Ascending aorta (tissue), 2 donors: Measurements from ENCODE around the gene AADACL4. TPM values are rescaled to one million over a fixed set of nuclear protein-coding genes. Genes with fewer than 3 reads are reported as not detected.
"Not testable (repeated sequence)": the region's sequence is repeated elsewhere in the genome, so short reads cannot be mapped to it uniquely, and the experiment has no call there.

Experiments
- DNase-seq, 2 donors: peaks; one replicate each; pipeline ENCODE4 v3.0.0-alpha.2; 2019; ENCODE audit warnings: low spot score in 2 of 2
- H3K27ac ChIP-seq, 2 donors: fragments of 200-600 bp; sonication (generic); one replicate each; pipeline ENCODE4 v1.5.1; 2016 to 2017; ENCODE audit warnings: mild to moderate bottlenecking in 1 of 2
- H3K27me3 ChIP-seq: fragments of 200-600 bp; sonication (generic); one replicate; pipeline ENCODE4 v1.5.1; 2017
- H3K36me3 ChIP-seq, 2 donors: fragments of 200-600 bp; sonication (generic); one replicate each; pipeline ENCODE4 v1.5.1; 2016
- H3K4me1 ChIP-seq, 2 donors: fragments of 200-600 bp; sonication (generic); one replicate each; pipeline ENCODE4 v1.5.1; 2016 to 2017; ENCODE audit warnings: mild to moderate bottlenecking in 1 of 2
- H3K4me3 ChIP-seq, 2 donors: fragments of 200-600 bp; sonication (generic); one replicate each; pipeline ENCODE4 v1.5.1; 2016 to 2017; ENCODE audit warnings: mild to moderate bottlenecking in 1 of 2
- H3K9me3 ChIP-seq, 2 donors: fragments of 200-600 bp; sonication (generic); one replicate each; pipeline ENCODE4 v1.5.1; 2016
- intact Hi-C: fragments of 100-400 bp; cut with DNase I; formaldehyde crosslinking; loops from one replicate; pipeline ENCODE4 v1.15.1; 2023
- total RNA-seq: library from RNA; depleted of rRNA; stranded (reverse); fragments of >200 nt; gene quantifications from one replicate; pipeline ENCODE4 v1.1.0, GENCODE V29; 2016
- TF ChIP-seq, protein P1 (sequence below), 3 experiments: fragments of 200-600 bp in 2 of 3; fragments of 450-650 bp in 1 of 3; sonication (generic) in 2 of 3; IDR thresholded peaks; one replicate each; pipeline ENCODE4 v1.5.1; 2016 to 2019; ENCODE audit warnings: antibody characterized with exemption in 3 of 3, mild to moderate bottlenecking in 1 of 3, moderate library complexity in 1 of 3

The AADACL4 gene
- total RNA-seq, 1 donor from 2014 or later, result not detected

DNA sequence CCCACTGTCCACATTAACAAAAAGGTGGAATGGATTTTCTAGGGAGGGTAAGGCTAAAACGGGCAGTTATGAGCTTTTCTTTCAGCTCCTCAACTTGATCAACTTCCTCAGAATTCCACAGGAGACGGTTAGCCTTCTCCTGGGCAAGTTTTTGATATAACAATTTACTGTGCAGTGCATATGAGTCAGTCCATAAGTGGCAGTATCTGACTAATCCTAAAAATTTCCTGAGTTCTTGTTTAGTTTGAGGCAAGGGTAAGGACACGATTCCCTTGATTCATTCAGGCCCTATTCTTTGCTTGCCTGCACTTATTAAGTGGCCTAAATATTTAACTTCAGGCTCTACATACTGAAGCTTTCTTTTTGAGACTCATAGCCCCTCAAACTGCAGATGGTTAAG is 65.8 kb downstream of the AADACL4 start:
- TF ChIP-seq, protein P1, sequence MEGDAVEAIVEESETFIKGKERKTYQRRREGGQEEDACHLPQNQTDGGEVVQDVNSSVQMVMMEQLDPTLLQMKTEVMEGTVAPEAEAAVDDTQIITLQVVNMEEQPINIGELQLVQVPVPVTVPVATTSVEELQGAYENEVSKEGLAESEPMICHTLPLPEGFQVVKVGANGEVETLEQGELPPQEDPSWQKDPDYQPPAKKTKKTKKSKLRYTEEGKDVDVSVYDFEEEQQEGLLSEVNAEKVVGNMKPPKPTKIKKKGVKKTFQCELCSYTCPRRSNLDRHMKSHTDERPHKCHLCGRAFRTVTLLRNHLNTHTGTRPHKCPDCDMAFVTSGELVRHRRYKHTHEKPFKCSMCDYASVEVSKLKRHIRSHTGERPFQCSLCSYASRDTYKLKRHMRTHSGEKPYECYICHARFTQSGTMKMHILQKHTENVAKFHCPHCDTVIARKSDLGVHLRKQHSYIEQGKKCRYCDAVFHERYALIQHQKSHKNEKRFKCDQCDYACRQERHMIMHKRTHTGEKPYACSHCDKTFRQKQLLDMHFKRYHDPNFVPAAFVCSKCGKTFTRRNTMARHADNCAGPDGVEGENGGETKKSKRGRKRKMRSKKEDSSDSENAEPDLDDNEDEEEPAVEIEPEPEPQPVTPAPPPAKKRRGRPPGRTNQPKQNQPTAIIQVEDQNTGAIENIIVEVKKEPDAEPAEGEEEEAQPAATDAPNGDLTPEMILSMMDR (IDR thresholded peaks at IDR 0.05), result no peak
- Histone ChIP-seq H3K27ac (no peak overlapping the region), H3K4me1 (no peaks in the 10 kb centered on the region), H3K9me3 (no peaks in the 10 kb centered on the region), H3K27me3 (no peaks in the 10 kb centered on the region), H3K36me3 (no peaks in the 10 kb centered on the region), H3K4me3 (no peak overlapping the region)
- no peak for DNase-seq
- intact Hi-C loops, result no loop called here

DNA sequence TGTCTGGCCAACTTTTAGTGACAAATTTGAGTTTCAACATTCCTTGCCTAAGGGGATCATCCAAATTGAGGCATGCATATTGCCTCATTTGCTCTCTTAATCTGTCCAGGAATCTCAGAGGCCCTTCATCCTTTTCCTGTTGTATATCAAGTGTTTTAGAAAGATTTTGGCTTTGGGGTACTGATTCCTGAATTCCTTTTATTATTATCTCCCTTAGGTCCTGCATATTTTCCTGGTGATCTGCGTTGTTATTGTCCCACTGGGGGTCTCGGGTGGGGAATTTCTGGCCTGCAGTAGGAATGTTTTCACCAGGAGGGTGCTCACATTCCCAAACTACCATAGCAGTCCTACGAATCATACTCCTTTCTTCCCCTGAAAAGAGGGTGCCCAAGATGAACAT is 67.7 kb downstream of the AADACL4 start:
- H3K4me3 ChIP-seq, result no peak overlapping the region
- H3K36me3 ChIP-seq, result no peaks in the 10 kb centered on the region
- no peak overlapping the region for H3K27ac ChIP-seq
- no peaks in the 10 kb centered on the region for H3K4me1 ChIP-seq
- intact Hi-C loops, result no loop called here
- TF ChIP-seq, protein P1 (IDR thresholded peaks at IDR 0.05), result no peak
- no peaks in the 10 kb centered on the region for H3K27me3 ChIP-seq
- DNase-seq, result no peak
- no peaks in the 10 kb centered on the region for H3K9me3 ChIP-seq

DNA sequence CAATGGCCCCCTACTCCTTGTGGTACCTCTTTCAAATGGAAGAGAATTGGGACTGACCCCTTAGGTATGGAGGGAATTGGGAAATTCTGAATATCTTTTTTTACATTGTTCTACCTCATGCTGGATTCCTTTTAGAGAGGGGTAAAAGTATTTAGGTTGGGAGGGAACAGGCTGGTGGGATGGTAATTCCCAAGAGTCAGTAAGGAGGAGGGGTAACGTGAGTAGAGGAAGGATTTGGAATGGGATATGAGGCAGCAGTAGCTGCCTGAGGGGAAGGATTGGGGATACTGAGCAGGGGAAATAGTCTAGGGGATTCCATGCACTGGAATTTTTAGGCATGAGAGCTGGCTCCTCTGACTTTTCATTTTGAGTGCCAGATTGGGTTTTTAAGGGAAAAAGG is 68.2 kb downstream of the AADACL4 start:
- TF ChIP-seq, protein P1 (IDR thresholded peaks at IDR 0.05), result no peak
- Histone ChIP-seq H3K27me3 (no peaks in the 10 kb centered on the region), H3K36me3 (no peaks in the 10 kb centered on the region), H3K9me3 (no peaks in the 10 kb centered on the region), H3K4me3 (no peak overlapping the region), H3K27ac (no peak overlapping the region), H3K4me1 (no peaks in the 10 kb centered on the region)
- no peak for DNase-seq
- intact Hi-C loops, result no loop called here

DNA sequence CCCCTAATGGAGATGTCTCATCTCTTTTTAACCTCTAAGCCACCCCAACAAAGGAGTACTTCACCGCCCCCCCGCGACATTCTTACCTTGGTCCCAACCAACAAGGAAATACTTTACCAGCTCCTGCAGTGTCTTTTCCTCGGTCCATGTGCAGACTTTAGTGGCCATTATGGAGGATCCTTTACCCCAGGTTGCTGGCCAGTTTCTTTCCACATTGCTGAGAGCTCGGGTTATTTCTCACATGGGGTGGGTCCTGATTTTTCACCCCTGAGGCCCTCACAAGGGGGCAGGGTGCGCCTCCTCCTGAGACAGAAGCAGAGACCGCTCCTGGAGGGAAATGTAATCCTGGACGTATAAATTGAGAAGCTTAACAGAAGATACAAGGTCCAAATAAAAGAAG is 69.0 kb downstream of the AADACL4 start:
- Histone ChIP-seq H3K9me3 (no peaks in the 10 kb centered on the region), H3K27ac (no peak overlapping the region), H3K36me3 (no peaks in the 10 kb centered on the region), H3K4me3 (no peak overlapping the region), H3K27me3 (no peaks in the 10 kb centered on the region), H3K4me1 (no peaks in the 10 kb centered on the region)
- intact Hi-C loops, result no loop called here
- no peak for DNase-seq
- TF ChIP-seq, protein P1 (IDR thresholded peaks at IDR 0.05), result no peak

DNA sequence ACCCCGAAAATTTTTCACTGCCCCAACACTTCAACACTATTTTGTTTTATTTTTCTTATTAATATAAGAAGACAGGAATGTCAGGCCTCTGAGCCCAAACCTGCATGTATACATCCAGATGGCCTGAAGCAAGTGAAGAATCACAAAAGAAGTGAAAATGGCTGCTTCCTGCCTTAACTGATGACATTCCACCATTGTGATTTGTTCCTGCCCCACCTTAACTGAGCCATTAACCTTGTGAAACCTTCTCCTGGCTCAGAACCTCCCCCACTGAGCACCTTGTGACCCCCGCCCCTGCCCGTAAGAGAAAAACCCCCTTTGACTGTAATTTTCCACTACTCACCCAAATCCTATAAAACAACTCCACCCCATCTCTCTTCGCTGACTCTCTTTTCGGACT is 69.8 kb downstream of the AADACL4 start:
- H3K4me1 ChIP-seq, H3K4me3 ChIP-seq, H3K27ac ChIP-seq, H3K36me3 ChIP-seq, H3K9me3 ChIP-seq, DNase-seq, intact Hi-C loops, H3K27me3 ChIP-seq: not testable (repeated sequence)

DNA sequence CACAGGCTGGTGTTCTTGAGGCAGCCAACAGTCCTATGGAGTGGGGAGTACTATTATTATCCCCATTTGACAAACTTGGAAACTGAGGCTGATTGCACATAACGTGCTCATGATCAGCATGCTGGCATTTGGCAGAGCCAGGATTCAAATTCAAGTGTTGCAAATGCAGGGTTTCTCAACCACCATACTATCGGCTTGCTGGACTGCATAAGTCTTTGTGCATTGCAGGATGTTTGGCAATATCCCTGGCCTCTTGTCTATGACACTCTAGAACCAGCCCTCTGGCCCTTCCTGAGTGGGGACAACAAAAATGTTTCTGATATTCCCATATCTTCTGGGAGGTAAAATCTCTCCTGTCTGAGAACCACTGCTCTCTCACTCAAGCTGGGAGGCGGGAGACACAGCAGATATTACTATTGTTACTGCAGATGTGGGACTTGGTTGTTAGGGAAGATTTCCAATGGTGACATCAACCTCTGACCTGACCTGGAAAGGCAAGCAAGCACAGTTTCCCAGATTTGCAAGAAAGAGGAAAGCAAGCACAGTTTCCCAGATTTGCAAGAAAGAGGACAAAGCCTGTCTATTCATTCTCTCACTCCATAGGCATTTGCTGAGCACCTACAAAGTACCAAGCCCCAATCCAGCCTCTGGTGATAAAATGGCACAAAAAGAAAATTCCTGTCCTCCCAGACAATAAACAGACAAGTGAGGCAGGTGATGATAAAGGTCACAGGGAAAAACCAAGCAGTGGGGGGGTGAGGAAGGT is 71.0 kb downstream of the AADACL4 start:
- H3K9me3 ChIP-seq, result no peaks in the 10 kb centered on the region
- H3K36me3 ChIP-seq, result no peaks in the 10 kb centered on the region
- no peak overlapping the region for H3K27ac ChIP-seq
- TF ChIP-seq, protein P1 (IDR thresholded peaks at IDR 0.05), result no peak
- H3K27me3 ChIP-seq, result no peaks in the 10 kb centered on the region
- H3K4me1 ChIP-seq, result no peaks in the 10 kb centered on the region
- intact Hi-C loops, result no loop called here
- H3K4me3 ChIP-seq, result no peak overlapping the region
- DNase-seq, result no peak
